OCI-LY1 (cell line): ENCODE results near the gene ITIH3.

Source experiments
- CTCF ChIP-seq: fragments of 200-600 bp; sonication (generic), shearing (Covaris generic); IDR thresholded peaks from 2 replicates; pipeline ENCODE4 v1.5.1; 2017; ENCODE audit warnings: mild to moderate bottlenecking, antibody characterized with exemption, low read length, moderate library complexity, mixed read lengths
- EZH2 ChIP-seq: fragments of 200-600 bp; sonication (generic), shearing (Covaris generic); IDR thresholded peaks from 2 replicates; pipeline ENCODE4 v1.8.0; 2017; ENCODE audit warnings: borderline replicate concordance, mixed run types, mild to moderate bottlenecking, antibody characterized with exemption, low read length, moderate library complexity, mixed read lengths

GRCh38 chr3:52831500-52832301 is 37.1 kb downstream of the ITIH3 start:
- no peak for TF ChIP-seq EZH2
- no peak for TF ChIP-seq CTCF
